ENCODE measurements around the gene TENM4. TPM values are rescaled to one million over a fixed set of nuclear protein-coding genes. Genes with fewer than 3 reads are reported as not detected.

TENM4 gene
- total RNA-seq, 1 donor from 2014 or later = not detected

DNA sequence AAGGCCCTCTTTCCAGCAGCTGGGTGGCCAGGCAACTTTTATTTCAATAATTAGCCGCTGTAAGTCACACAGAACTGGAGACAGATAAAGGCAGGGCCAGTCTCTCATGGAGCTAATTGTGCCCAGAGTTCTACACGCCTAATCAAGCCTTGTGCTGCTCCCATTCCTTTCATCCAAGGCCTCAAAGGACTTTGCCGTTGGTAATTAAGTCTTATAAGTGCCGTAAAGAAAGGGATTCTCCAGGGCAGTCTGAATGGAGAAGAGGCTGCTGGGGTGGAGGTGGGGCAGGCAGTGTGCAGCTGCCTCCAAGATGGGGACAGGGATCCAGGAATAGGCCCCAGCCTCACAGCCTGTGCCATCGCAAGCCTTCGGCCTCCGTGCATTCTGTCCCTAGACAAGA lies 357.9 kb downstream of the TENM4 start:
- Mint-ChIP-seq H3K9me3 (no peaks in the 10 kb centered on the region), H3K4me3 (ENCODE audit: low read depth) (no peak overlapping the region), H3K36me3 (ENCODE audit: low read depth) (no peaks in the 10 kb centered on the region), H3K27me3 (ENCODE audit: low read depth) (no peaks in the 10 kb centered on the region), H3K27ac (no peak overlapping the region), H3K4me1 (ENCODE audit: low read depth) (no peaks in the 10 kb centered on the region)
- intact Hi-C loops (cut with micrococcal nuclease) = no loop called here
- no peak for DNase-seq (ENCODE audit: low spot score)

GRCh38 chr11:79082280-79082679 lies 358.6 kb downstream of the TENM4 start:
- DNase-seq (ENCODE audit: low spot score) = no peak
- Mint-ChIP-seq H3K4me1 (ENCODE audit: low read depth) (no peaks in the 10 kb centered on the region), H3K4me3 (ENCODE audit: low read depth) (no peak overlapping the region), H3K9me3 (no peaks in the 10 kb centered on the region), H3K27me3 (ENCODE audit: low read depth) (no peaks in the 10 kb centered on the region), H3K27ac (no peak overlapping the region), H3K36me3 (ENCODE audit: low read depth) (no peaks in the 10 kb centered on the region)
- intact Hi-C loops (cut with micrococcal nuclease) = no loop called here

DNA sequence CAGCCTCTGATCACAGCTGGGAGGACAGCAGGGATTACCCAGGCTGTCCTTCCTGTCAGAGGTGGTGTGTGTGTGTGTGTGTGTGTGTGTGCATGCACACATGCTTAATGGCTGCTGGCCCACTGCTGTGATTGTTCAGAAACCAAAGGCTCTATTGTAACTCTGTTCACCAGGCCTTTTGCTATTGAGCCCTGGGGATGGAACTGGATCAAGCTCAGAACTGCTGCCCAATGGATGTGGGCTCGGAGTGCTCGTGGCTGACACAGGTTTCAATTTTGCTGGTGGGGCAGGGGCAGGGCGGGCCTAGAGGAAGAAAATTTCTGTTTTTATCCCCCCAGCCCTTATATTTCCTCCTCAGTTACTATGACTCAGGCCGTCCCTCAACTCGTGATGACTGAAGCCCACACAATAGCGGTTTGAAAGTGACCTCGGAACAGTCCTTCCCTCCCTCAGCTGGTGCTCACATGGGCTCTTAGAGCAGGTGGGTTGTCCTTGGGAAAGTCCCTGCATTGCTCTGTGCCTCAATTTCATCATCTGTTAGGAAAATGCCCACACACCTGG lies 359.3 kb downstream of the TENM4 start:
- no peaks in the 10 kb centered on the region for H3K36me3 Mint-ChIP-seq (ENCODE audit: low read depth)
- intact Hi-C loops (cut with micrococcal nuclease) = no loop called here
- no peaks in the 10 kb centered on the region for H3K27me3 Mint-ChIP-seq (ENCODE audit: low read depth)
- H3K9me3 Mint-ChIP-seq = no peaks in the 10 kb centered on the region
- H3K27ac Mint-ChIP-seq = no peak overlapping the region
- no peaks in the 10 kb centered on the region for H3K4me1 Mint-ChIP-seq (ENCODE audit: low read depth)
- no peak overlapping the region for H3K4me3 Mint-ChIP-seq (ENCODE audit: low read depth)
- no peak for DNase-seq (ENCODE audit: low spot score)

DNA sequence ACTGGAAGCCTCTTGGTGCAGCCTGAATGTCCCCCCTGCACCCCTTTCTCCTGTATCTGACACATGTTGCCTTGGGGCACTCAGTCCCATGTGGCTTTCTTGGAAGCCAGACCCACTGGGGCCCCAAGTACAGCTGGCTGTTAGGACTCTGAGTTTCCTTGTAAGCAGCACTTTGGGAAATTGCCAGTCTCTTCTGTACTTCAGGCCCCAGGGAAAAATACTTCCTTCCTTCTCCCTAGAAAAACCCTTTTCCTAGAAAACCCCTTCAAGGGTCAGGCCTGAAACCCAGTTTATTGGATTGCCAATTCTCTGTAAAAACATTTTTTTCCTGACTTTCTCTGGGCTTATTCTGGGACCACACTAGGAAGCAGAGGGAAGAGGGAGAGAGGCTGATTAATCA lies 360.3 kb downstream of the TENM4 start:
- H3K9me3 Mint-ChIP-seq = peaks cover 6% of the 10 kb centered on the region
- intact Hi-C loops (cut with micrococcal nuclease) = no loop called here
- H3K4me1 Mint-ChIP-seq (ENCODE audit: low read depth) = no peaks in the 10 kb centered on the region
- no peaks in the 10 kb centered on the region for H3K27me3 Mint-ChIP-seq (ENCODE audit: low read depth)
- no peaks in the 10 kb centered on the region for H3K36me3 Mint-ChIP-seq (ENCODE audit: low read depth)
- no peak for DNase-seq (ENCODE audit: low spot score)
- H3K27ac Mint-ChIP-seq = no peak overlapping the region
- H3K4me3 Mint-ChIP-seq (ENCODE audit: low read depth) = no peak overlapping the region

- Mint-ChIP-seq H3K36me3 (ENCODE audit: low read depth) (no peaks in the 10 kb centered on the region), H3K9me3 (peaks cover 6% of the 10 kb centered on the region), H3K27me3 (ENCODE audit: low read depth) (no peaks in the 10 kb centered on the region), H3K27ac (no peak overlapping the region), H3K4me3 (ENCODE audit: low read depth) (no peak overlapping the region), H3K4me1 (ENCODE audit: low read depth) (no peaks in the 10 kb centered on the region)
- intact Hi-C loops (cut with micrococcal nuclease) = no loop called here
- DNase-seq (ENCODE audit: low spot score) = no peak
Observed at GRCh38 chr11:79078999-79079398, 361.8 kb downstream of the TENM4 start.

DNA sequence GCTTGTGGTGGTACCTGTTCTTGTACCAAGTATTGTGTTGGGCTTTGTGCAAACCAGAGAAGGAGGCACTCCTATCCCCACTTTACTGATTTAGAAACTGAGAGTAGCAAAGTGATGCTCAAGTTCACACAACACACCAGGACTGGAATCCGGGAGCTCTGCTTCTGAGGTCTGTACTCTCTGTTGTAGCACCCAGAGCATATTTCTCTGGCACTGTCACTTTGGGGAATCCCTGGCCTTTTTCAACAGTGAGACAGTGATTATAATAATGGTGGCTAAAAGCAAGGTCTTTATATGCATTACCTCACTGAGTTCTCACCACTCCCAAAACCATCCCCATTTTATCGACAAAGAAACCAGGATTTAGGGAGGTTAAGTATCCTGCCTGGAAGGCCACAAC lies 362.4 kb downstream of the TENM4 start:
- no peak for DNase-seq (ENCODE audit: low spot score)
- no peaks in the 10 kb centered on the region for H3K27me3 Mint-ChIP-seq (ENCODE audit: low read depth)
- no peaks in the 10 kb centered on the region for H3K36me3 Mint-ChIP-seq (ENCODE audit: low read depth)
- intact Hi-C loops (cut with micrococcal nuclease) = no loop called here
- no peak overlapping the region for H3K4me3 Mint-ChIP-seq (ENCODE audit: low read depth)
- H3K4me1 Mint-ChIP-seq (ENCODE audit: low read depth) = no peaks in the 10 kb centered on the region
- peaks cover 6% of the 10 kb centered on the region for H3K9me3 Mint-ChIP-seq
- H3K27ac Mint-ChIP-seq = no peak overlapping the region

DNA sequence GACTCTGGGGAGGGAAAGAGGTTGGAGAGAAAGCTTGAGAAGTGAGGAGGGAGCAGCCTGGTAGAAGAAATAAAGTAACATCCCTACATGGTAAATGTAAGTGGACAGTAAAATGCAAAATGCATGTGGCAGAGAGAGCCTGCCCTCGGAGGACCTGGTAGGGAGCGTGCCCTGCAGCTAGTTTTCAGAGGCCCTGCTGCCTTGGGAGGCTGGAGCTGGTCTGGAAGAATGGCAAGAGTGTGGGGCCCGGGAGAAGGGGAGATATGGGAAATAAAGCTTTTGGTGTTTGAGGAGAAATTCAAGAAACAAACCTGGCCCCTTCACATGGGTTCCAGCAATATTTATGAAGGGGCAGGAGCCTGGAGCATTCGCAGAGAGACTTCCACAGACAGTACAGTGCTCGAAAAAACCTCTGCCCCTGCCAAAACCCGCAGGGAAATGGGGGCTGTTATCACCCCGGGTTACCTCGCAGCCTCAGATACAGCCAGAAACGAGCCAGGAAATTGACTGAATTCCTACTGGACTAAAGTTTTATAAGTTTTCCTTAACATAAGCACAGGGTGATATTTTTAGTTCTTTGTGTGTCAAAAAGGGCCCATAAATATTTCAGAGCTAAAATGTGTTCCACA lies 363.0 kb downstream of the TENM4 start:
- intact Hi-C loops (cut with micrococcal nuclease) = no loop called here
- no peaks in the 10 kb centered on the region for H3K4me1 Mint-ChIP-seq (ENCODE audit: low read depth)
- no peak overlapping the region for H3K4me3 Mint-ChIP-seq (ENCODE audit: low read depth)
- H3K27ac Mint-ChIP-seq = no peak overlapping the region
- no peak for DNase-seq (ENCODE audit: low spot score)
- H3K36me3 Mint-ChIP-seq (ENCODE audit: low read depth) = no peaks in the 10 kb centered on the region
- peaks cover 6% of the 10 kb centered on the region for H3K9me3 Mint-ChIP-seq
- H3K27me3 Mint-ChIP-seq (ENCODE audit: low read depth) = no peaks in the 10 kb centered on the region

- DNase-seq (ENCODE audit: low spot score) = no peak
- Mint-ChIP-seq H3K4me3 (ENCODE audit: low read depth) (no peak overlapping the region), H3K9me3 (peaks cover 6% of the 10 kb centered on the region), H3K36me3 (ENCODE audit: low read depth) (no peaks in the 10 kb centered on the region), H3K4me1 (ENCODE audit: low read depth) (no peaks in the 10 kb centered on the region), H3K27ac (no peak overlapping the region), H3K27me3 (ENCODE audit: low read depth) (no peaks in the 10 kb centered on the region)
- intact Hi-C loops (cut with micrococcal nuclease) = loop anchor here (1.0 kb wide), 1 partner anchor 431 kb away; no protein-coding TSS in a partner anchor
Observed at GRCh38 chr11:79076526-79077115, 364.2 kb downstream of the TENM4 start.

DNA sequence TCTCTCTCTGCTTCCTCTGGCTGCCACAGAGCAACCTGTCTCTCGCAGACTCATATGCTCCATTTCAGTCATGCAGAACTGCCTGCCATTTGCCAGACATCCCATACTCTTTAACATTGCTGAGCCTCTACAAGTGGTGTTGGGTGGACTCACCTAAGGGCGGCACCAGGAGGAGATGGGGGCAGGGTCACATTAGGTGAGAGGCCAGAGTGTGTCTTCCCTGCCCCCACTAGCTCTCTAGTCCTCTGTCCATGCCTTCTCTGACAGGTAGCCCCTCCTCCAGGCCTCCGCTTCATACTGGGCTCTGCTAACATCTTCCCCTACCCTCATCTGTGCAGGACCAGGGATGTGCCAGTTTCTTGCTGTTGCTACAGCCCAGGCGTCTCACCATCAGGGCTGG lies 366.3 kb downstream of the TENM4 start:
- Mint-ChIP-seq H3K36me3 (ENCODE audit: low read depth) (no peaks in the 10 kb centered on the region), H3K27ac (no peak overlapping the region), H3K9me3 (peaks cover 6% of the 10 kb centered on the region), H3K4me1 (ENCODE audit: low read depth) (no peaks in the 10 kb centered on the region), H3K27me3 (ENCODE audit: low read depth) (no peaks in the 10 kb centered on the region), H3K4me3 (ENCODE audit: low read depth) (no peak overlapping the region)
- intact Hi-C loops (cut with micrococcal nuclease) = no loop called here
- no peak for DNase-seq (ENCODE audit: low spot score)

- intact Hi-C loops (cut with micrococcal nuclease) = no loop called here
- Mint-ChIP-seq H3K4me3 (ENCODE audit: low read depth) (no peak overlapping the region), H3K36me3 (ENCODE audit: low read depth) (no peaks in the 10 kb centered on the region)
Observed at GRCh38 chr11:79071190-79071589, 369.6 kb downstream of the TENM4 start.

DNA sequence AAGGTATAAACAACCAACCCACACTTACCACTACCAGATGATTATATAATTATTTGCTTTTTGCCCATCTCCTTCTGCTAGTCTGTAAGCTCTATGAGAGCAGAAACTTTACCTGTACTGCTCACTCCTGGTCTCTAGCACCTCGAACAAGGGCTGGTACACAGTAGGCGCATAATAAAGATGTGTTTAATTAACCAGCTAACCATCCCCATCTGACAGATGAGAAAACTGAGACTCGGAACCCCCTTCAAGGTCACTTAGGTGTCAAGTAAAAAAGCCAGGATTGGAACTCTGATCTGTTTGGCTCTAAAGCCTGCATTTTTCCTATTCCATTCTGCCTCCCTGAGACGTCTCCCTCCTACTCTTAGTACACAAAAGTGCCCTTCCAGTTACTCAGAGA lies 370.3 kb downstream of the TENM4 start:
- H3K4me3 Mint-ChIP-seq (ENCODE audit: low read depth) = no peak overlapping the region
- DNase-seq (ENCODE audit: low spot score) = no peak
- H3K4me1 Mint-ChIP-seq (ENCODE audit: low read depth) = no peaks in the 10 kb centered on the region
- H3K9me3 Mint-ChIP-seq = no peaks in the 10 kb centered on the region
- no peaks in the 10 kb centered on the region for H3K36me3 Mint-ChIP-seq (ENCODE audit: low read depth)
- intact Hi-C loops (cut with micrococcal nuclease) = no loop called here
- H3K27me3 Mint-ChIP-seq (ENCODE audit: low read depth) = peaks cover 2% of the 10 kb centered on the region
- H3K27ac Mint-ChIP-seq = no peak overlapping the region

More at GRCh38 chr11:79071190-79071589, 369.6 kb downstream of the TENM4 start:
- no peak for DNase-seq (ENCODE audit: low spot score)
- Mint-ChIP-seq H3K27ac (no peak overlapping the region), H3K27me3 (ENCODE audit: low read depth) (peaks cover 2% of the 10 kb centered on the region), H3K4me1 (ENCODE audit: low read depth) (no peaks in the 10 kb centered on the region), H3K9me3 (peaks cover 6% of the 10 kb centered on the region)

DNA sequence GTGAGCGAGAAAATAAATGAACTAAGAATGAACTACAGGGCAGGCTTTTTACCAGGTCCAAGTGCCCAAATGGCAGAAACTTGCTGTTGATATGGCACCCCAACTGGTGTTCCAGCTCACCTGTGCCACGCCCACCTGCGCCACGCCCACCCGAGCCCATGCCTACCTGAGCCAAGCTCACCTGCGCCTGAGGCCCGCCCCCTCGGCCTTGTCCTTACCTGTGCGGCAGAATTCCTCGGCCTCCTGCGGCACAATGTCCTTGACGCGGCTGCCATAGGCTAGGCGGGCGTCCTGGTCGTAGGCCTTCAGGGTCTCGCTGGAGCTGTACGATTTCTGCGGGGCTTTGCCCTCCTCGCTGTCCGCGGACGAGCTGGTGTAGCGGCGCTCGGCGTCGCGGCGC lies 371.3 kb downstream of the TENM4 start:
- H3K9me3 Mint-ChIP-seq = no peaks in the 10 kb centered on the region
- H3K4me3 Mint-ChIP-seq (ENCODE audit: low read depth) = no peak overlapping the region
- no peaks in the 10 kb centered on the region for H3K36me3 Mint-ChIP-seq (ENCODE audit: low read depth)
- intact Hi-C loops (cut with micrococcal nuclease) = no loop called here
- H3K27me3 Mint-ChIP-seq (ENCODE audit: low read depth) = peaks cover 2% of the 10 kb centered on the region
- no peak overlapping the region for H3K27ac Mint-ChIP-seq
- no peak for DNase-seq (ENCODE audit: low spot score)
- no peaks in the 10 kb centered on the region for H3K4me1 Mint-ChIP-seq (ENCODE audit: low read depth)

- Mint-ChIP-seq H3K36me3 (ENCODE audit: low read depth) (no peaks in the 10 kb centered on the region), H3K27me3 (ENCODE audit: low read depth) (peaks cover 2% of the 10 kb centered on the region), H3K4me1 (ENCODE audit: low read depth) (no peaks in the 10 kb centered on the region), H3K4me3 (ENCODE audit: low read depth) (no peak overlapping the region), H3K27ac (no peak overlapping the region), H3K9me3 (no peaks in the 10 kb centered on the region)
- intact Hi-C loops (cut with micrococcal nuclease) = no loop called here
- no peak for DNase-seq (ENCODE audit: low spot score)
Observed at GRCh38 chr11:79068356-79068755, 372.5 kb downstream of the TENM4 start.

Data from activated T-helper 2 cell treated with anti-CD3 and anti-CD28 coated beads, Interferon-gamma antibody, Interleukin-2, Interleukin-4, amounts not matched to agents 10 μg/mL and 5 μg/mL and 100 μg/mL, durations not matched to agents 14 hours and 24 hours and 36 hours (primary cell).